ENCODE data around the gene PDZD8. TPM values are rescaled to one million over a fixed set of nuclear protein-coding genes. Genes with fewer than 3 reads are reported as not detected.

Gene PDZD8
- polyA plus RNA-seq, 1 donor from 2014 or later = 16.3 TPM

GRCh38 chr10:117355072-117355471 lies 20.2 kb downstream of the PDZD8 start:
- Histone ChIP-seq H4K20me1 (ENCODE audit: insufficient read depth) (no peaks in the 10 kb centered on the region), H3K9me3 (ENCODE audit: low read length) (no peaks in the 10 kb centered on the region), H3K79me2 (replicated peaks; ENCODE audit: insufficient read depth, low read length) (peaks cover 10% of the 10 kb centered on the region), H3K9ac (ENCODE audit: low read length) (no peak overlapping the region), H3K4me2 (ENCODE audit: low read length) (no peak overlapping the region), H3F3A (ENCODE audit: insufficient read depth, low read length, poor library complexity, severe bottlenecking) (no peaks in the 10 kb centered on the region), H3K36me3 (ENCODE audit: insufficient read depth, low read length) (no peaks in the 10 kb centered on the region), H3K4me3 (ENCODE audit: low read length) (no peak overlapping the region), H3K9me2 (ENCODE audit: insufficient read depth, low read length) (no peaks in the 10 kb centered on the region), H2AFZ (ENCODE audit: low read depth, low read length) (no peak overlapping the region), H3K27ac (ENCODE audit: low read length) (no peak overlapping the region), H3K27me3 (ENCODE audit: insufficient read depth, low read depth, low read length) (no peaks in the 10 kb centered on the region)
- TF ChIP-seq EZH2 (IDR thresholded peaks at IDR 0.05; ENCODE audit: borderline replicate concordance, insufficient read depth, low read length, poor library complexity, severe bottlenecking) = no peak
- TF ChIP-seq SMC3 (conservative IDR thresholded peaks at IDR 0.05; ENCODE audit: poor library complexity) = no peak
- no peak for TF ChIP-seq REST (IDR thresholded peaks at IDR 0.05; ENCODE audit: borderline replicate concordance)
- no peak for TF ChIP-seq EP300 (conservative IDR thresholded peaks at IDR 0.05; ENCODE audit: poor library complexity, severe bottlenecking)
- no peak for TF ChIP-seq RAD21 (conservative IDR thresholded peaks at IDR 0.05)
- no peak for TF ChIP-seq POLR2AphosphoS5 (IDR thresholded peaks at IDR 0.05)
- no peak for TF ChIP-seq MXI1 (conservative IDR thresholded peaks at IDR 0.05; ENCODE audit: poor library complexity, severe bottlenecking)
- no peak for TF ChIP-seq TAF1 (IDR thresholded peaks at IDR 0.05; ENCODE audit: low read depth)
- TF ChIP-seq CTCF (IDR thresholded peaks at IDR 0.05; ENCODE audit: poor library complexity, severe bottlenecking) = no peak

- Histone ChIP-seq H3K4me2 (ENCODE audit: low read length) (no peak overlapping the region), H3K9me3 (ENCODE audit: low read length) (no peaks in the 10 kb centered on the region), H3K36me3 (ENCODE audit: insufficient read depth, low read length) (no peaks in the 10 kb centered on the region), H3K27me3 (ENCODE audit: insufficient read depth, low read depth, low read length) (no peaks in the 10 kb centered on the region), H3K9ac (ENCODE audit: low read length) (no peak overlapping the region), H3K4me3 (ENCODE audit: low read length) (no peak overlapping the region), H3K79me2 (replicated peaks; ENCODE audit: insufficient read depth, low read length) (peaks cover 9% of the 10 kb centered on the region), H3K27ac (ENCODE audit: low read length) (no peak overlapping the region), H3F3A (ENCODE audit: insufficient read depth, low read length, poor library complexity, severe bottlenecking) (no peaks in the 10 kb centered on the region), H4K20me1 (ENCODE audit: insufficient read depth) (no peaks in the 10 kb centered on the region), H2AFZ (ENCODE audit: low read depth, low read length) (no peak overlapping the region), H3K9me2 (ENCODE audit: insufficient read depth, low read length) (no peaks in the 10 kb centered on the region)
- no peak for TF ChIP-seq EZH2 (IDR thresholded peaks at IDR 0.05; ENCODE audit: borderline replicate concordance, insufficient read depth, low read length, poor library complexity, severe bottlenecking)
- no peak for TF ChIP-seq RAD21 (conservative IDR thresholded peaks at IDR 0.05)
- TF ChIP-seq SMC3 (conservative IDR thresholded peaks at IDR 0.05; ENCODE audit: poor library complexity) = no peak
- no peak for TF ChIP-seq REST (IDR thresholded peaks at IDR 0.05; ENCODE audit: borderline replicate concordance)
- TF ChIP-seq TAF1 (IDR thresholded peaks at IDR 0.05; ENCODE audit: low read depth) = no peak
Observed at GRCh38 chr10:117353684-117354083, 21.6 kb downstream of the PDZD8 start.
